ENCODE data around the gene FCHO1. TPM values are rescaled to one million over a fixed set of nuclear protein-coding genes. Genes with fewer than 3 reads are reported as not detected.

Gene FCHO1
- total and polyA plus RNA-seq, 4 experiments from 2014 or later = 6.5 to 113 (median 64.7) TPM

DNA sequence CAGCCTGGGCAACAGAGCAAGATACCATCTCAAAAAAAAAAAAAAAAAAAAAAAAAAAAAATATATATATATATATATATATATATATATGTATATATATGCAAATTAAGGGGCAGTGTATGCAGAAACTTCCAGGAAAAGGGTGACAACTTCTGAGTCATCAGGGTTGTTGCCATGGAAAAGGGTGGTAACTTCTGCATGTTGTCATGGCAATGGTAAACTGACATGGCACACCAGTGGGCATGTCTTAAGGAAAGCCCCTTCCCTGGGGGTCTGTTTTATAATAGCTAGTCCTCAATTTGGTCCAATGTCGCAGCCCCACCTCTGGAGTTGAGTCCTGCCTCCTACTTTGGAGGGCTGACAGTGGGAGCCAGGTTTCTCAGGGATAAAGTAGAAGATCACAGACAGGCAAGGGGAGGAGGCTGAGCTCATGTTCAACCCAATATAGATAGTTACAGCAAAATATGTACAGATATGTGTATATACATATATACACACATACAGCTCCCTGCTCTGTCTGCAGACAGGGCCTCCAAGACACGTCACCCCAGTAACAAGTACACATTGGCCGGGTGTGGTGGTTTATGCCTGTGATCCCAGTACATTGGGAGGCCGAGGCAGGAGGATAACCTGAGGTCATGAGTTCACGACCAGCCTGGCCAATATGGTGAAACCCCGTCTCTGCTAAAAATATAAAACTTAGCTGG, 7.2 kb upstream of the FCHO1 start:
- Mint-ChIP-seq H3K9me3 (peaks cover 0 to 3% (median 0%) of the 10 kb centered on the region in 8 donors), H3K36me3 (peaks cover 0 to 1% of the 10 kb centered on the region in 2 donors), H3K4me1 (peaks cover 10 to 27% (median 19%) of the 10 kb centered on the region in 4 donors), H3K27ac (peak overlapping the region in 6 of 7 donors; percentile 8 to 71 (median 36)), H3K27me3 (no peaks in the 10 kb centered on the region), H3K4me3 (no peak overlapping the region)
- CTCF ChIA-PET (ENCODE audit: partially characterized antibody) = interaction anchor here (1.3 kb wide), 1 partner anchor 116 kb away, joined by 4 read pairs; the partner anchor contains the start of gene RPL18A
- Histone ChIP-seq H3K36me3 (ENCODE audit: insufficient read depth, low read length) (no peaks in the 10 kb centered on the region), H3K27me3 (ENCODE audit: insufficient read depth, low read length) (no peaks in the 10 kb centered on the region), H3K9me3 (ENCODE audit: control insufficient read depth in 1 of 2, low read length in 2 of 2) (no peaks in the 10 kb centered on the region), H3K4me3 (ENCODE audit: low read length in 2 of 2) (no peak overlapping the region), H3K4me1 (ENCODE audit: insufficient read depth, low read length) (peaks cover 19% of the 10 kb centered on the region), H3K27ac (ENCODE audit: low read depth, low read length) (no peak overlapping the region)
- POLR2A ChIA-PET (ENCODE audit: partially characterized antibody) = interaction anchor here (1.8 kb wide), 1 partner anchor 25 kb away, joined by 9 read pairs; the partner anchor contains the start of gene MAP1S
- DNase-seq = peak in 3 of 5 donors; percentile 16 to 59 (median 20)
- intact Hi-C loops (cut with micrococcal nuclease) = loop anchor here (10.0 kb wide), 1 partner anchor 189 kb away; the partner anchor contains the start of gene COLGALT1

DNA sequence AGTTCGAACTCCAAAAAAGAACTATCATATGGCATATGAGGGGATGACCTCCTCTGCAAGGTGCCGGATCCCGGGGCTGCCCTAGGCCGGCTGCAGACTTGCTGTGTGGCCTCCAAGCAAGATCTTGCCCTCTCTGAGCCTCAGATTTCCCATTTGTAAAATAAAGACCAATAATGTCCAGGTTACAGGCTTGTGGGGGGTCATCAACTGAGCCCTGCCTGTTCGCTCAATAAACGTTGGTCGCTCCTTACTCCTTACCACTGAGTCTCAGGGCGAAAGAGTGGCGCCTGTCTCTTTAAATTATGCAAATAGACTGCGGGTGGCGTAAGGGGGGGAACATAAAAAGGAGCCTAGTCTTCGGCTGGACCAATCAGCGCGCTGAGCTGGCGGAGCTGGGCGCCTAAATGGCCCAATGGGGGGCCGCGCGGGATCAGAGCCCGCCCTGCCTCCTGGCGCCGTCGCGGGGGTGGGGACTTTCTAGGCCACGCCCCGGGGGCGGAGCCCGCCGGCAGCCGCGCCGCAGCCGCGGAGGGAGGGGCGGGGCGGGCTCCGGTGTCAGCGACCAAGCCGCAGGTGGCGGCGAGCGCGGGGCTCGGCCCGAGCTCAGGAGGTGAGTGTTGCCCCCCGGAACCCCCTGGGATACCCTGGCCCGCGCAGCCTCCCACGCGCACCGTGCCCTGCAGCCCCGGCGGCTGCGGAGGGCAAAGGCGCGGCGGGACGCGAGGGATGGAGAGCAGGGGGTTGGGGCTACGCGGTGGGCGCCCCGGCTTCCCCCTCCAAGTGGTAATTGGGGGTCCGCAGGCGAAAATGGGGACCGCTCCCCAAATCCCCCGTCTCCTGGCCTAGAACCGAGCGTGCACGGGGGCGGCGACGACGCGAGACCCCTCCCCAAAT, 3.8 kb upstream of the FCHO1 start:
- ChIA-PET POLR2A (ENCODE audit: partially characterized antibody) (interaction anchor here (0.5 to 8.1 kb wide), 8 partner anchors 9 to 841 kb away, joined by 3 to 78 read pairs (median 3); partner anchors contain the start of genes MAP1S and REX1BD), CTCF (ENCODE audit: partially characterized antibody) (interaction anchor here (0.5 to 3.4 kb wide), 5 partner anchors 27 to 456 kb away, joined by 3 to 11 read pairs (median 4); partner anchors contain the start of genes MAP1S, RAB3A and RPL18A)
- Histone ChIP-seq H3K36me3 (ENCODE audit: insufficient read depth, low read length) (no peaks in the 10 kb centered on the region), H3K4me1 (ENCODE audit: insufficient read depth, low read length) (peaks cover 44% of the 10 kb centered on the region), H3K27me3 (ENCODE audit: insufficient read depth, low read length) (no peaks in the 10 kb centered on the region), H3K27ac (ENCODE audit: low read depth, low read length) (peak overlapping the region; percentile 52), H3K4me3 (ENCODE audit: low read length in 2 of 2) (peak overlapping the region in 1 of 2 donors; percentile 59), H3K9me3 (ENCODE audit: control insufficient read depth in 1 of 2, low read length in 2 of 2) (no peaks in the 10 kb centered on the region)
- Mint-ChIP-seq H3K9me3 (no peaks in the 10 kb centered on the region), H3K4me3 (peak overlapping the region; percentile 73 to 96 (median 94)), H3K27ac (peak overlapping the region; percentile 31 to 90 (median 74)), H3K36me3 (peaks cover 0 to 10% of the 10 kb centered on the region in 2 donors), H3K27me3 (no peaks in the 10 kb centered on the region), H3K4me1 (peaks cover 28 to 56% (median 41%) of the 10 kb centered on the region in 4 donors)
- intact Hi-C loops (cut with micrococcal nuclease) = loop anchor here (1.0 to 10.0 kb wide), 2 partner anchors 28 to 193 kb away; partner anchors contain the start of genes COLGALT1 and MAP1S
- peak; percentile 94 to 96 (median 94) for DNase-seq

DNA sequence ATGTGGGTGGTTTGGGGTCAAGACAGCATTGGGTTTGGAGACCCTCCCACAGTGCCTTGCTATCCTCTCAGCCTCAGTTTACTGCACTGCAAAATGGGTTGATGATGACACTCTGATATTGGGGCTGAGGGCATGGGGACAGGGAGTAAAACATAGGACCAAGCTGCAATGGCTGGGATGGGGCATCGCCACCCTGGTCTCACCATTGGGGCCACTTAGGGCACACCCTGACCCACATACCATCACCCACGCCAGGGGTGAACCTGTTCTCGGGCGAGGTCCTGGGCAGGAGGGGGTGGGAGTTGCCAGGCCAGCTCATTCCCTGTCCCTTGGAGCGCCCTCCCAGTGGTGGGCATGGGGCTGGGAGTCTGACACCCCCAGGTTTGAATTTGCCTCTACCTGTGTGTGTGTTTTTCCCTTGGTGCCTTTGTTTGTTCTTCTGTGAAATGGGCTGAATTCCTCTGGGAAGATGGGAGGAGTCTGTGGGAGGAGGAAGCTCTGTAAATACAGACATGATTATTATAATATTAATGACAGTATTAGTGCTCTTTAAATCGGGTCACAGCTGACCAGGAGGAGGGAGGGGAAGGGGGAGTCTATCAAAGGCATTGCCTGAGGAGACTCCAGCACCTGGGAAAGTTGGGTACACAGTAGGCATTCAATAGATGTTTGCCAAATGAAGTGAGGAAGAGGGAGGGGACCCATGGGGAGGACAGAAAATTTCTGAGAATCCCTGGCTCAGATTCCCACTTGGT, 2.2 kb upstream of the FCHO1 start:
- POLR2A ChIA-PET (ENCODE audit: partially characterized antibody) = interaction anchor here (0.6 to 8.1 kb wide), 8 partner anchors 12 to 531 kb away, joined by 3 to 78 read pairs (median 3); partner anchors contain the start of gene MAP1S

DNA sequence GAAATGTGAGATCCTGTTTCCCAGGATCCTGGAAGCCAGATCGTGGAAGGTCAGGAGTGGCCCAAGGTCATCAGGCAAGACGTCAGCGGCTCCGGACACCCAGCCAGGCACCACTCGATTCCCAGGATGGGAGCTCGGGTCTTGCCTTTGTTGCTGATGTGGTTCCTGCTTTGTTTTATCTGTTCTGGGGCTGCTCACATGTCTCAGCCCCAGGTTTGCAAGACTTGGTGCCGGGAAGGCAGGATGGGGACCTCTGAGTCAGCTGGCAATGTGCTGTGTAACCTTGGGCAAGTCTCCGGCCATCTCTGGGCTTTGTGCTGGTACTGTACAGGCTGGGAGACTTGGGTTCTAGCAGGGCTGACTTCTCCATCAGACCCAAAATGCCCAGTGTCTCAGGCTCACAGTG, 1.4 kb upstream of the FCHO1 start:
- no peak for DNase-seq
- peak overlapping the region; percentile 49 to 98 (median 90) for H3K27ac Mint-ChIP-seq

More for the DNA sequence above, 2.2 kb upstream of the FCHO1 start:
- Mint-ChIP-seq H3K27me3 (no peaks in the 10 kb centered on the region), H3K36me3 (peaks cover 0 to 9% of the 10 kb centered on the region in 2 donors), H3K27ac (peak overlapping the region; percentile 49 to 98 (median 90)), H3K9me3 (no peaks in the 10 kb centered on the region), H3K4me1 (peaks cover 28 to 67% (median 48%) of the 10 kb centered on the region in 4 donors), H3K4me3 (peak overlapping the region; percentile 92 to 96 (median 95))
- Histone ChIP-seq H3K4me3 (ENCODE audit: low read length in 2 of 2) (peak overlapping the region; percentile 6 to 59), H3K27ac (ENCODE audit: low read depth, low read length) (peak overlapping the region; percentile 79), H3K27me3 (ENCODE audit: insufficient read depth, low read length) (no peaks in the 10 kb centered on the region), H3K36me3 (ENCODE audit: insufficient read depth, low read length) (peaks cover 2% of the 10 kb centered on the region), H3K4me1 (ENCODE audit: insufficient read depth, low read length) (peaks cover 60% of the 10 kb centered on the region), H3K9me3 (ENCODE audit: control insufficient read depth in 1 of 2, low read length in 2 of 2) (no peaks in the 10 kb centered on the region)
- DNase-seq = no peak
- CTCF ChIA-PET (ENCODE audit: partially characterized antibody) = interaction anchor here (1.1 to 3.4 kb wide), 3 partner anchors 47 to 184 kb away, joined by 3 to 11 read pairs (median 7); partner anchors contain the start of genes CCDC124 and RPL18A
- intact Hi-C loops (cut with micrococcal nuclease) = loop anchor here (10.0 kb wide), 1 partner anchor 194 kb away; the partner anchor contains the start of gene COLGALT1

DNA sequence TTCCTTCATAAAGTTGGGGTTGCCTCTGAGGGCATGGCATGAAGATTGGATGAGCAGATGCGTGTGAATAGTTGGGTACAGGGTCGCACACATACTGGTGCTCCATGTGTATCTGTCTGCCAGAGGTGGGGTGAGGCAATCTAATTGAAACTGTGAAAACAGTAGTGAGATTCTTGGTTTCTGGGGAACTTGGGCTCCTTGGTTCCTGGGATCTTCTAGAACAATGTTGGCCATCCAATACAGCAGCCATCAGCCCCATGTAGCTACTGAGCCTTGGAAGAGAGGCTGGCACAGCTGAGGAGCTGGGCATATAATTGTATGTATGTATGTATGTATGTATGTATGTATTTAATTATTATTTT, 616 bp downstream of the FCHO1 start:
- Histone ChIP-seq H3K4me3 (ENCODE audit: low read length in 2 of 2) (peak overlapping the region; percentile 65 to 91), H3K27me3 (ENCODE audit: insufficient read depth, low read length) (no peaks in the 10 kb centered on the region), H3K36me3 (ENCODE audit: insufficient read depth, low read length) (peaks cover 14% of the 10 kb centered on the region), H3K4me1 (ENCODE audit: insufficient read depth, low read length) (peaks cover 81% of the 10 kb centered on the region), H3K9me3 (ENCODE audit: control insufficient read depth in 1 of 2, low read length in 2 of 2) (no peaks in the 10 kb centered on the region), H3K27ac (ENCODE audit: low read depth, low read length) (peak overlapping the region; percentile 79)
- Mint-ChIP-seq H3K27ac (peak overlapping the region; percentile 84 to 98 (median 96)), H3K4me1 (peaks cover 30 to 82% (median 57%) of the 10 kb centered on the region in 4 donors), H3K27me3 (no peaks in the 10 kb centered on the region), H3K4me3 (peak overlapping the region; percentile 92 to 96 (median 95)), H3K9me3 (no peaks in the 10 kb centered on the region), H3K36me3 (peaks cover 15 to 24% of the 10 kb centered on the region in 2 donors)
- CTCF ChIA-PET (ENCODE audit: partially characterized antibody) = interaction anchor here (1.1 to 3.6 kb wide), 5 partner anchors 15 to 103 kb away, joined by 4 to 12 read pairs (median 10); no protein-coding TSS in a partner anchor
- POLR2A ChIA-PET (ENCODE audit: partially characterized antibody) = interaction anchor here (1.1 to 8.1 kb wide), 11 partner anchors 9 to 181 kb away, joined by 4 to 78 read pairs (median 10); partner anchors contain the start of genes CCDC124, JAK3, MAP1S and RPL18A
- intact Hi-C loops (cut with micrococcal nuclease) = loop anchor here (1.0 kb wide), 1 partner anchor 107 kb away; the partner anchor contains the start of gene RPL18A
- DNase-seq = no peak

More for the DNA sequence above, 1.4 kb upstream of the FCHO1 start:
- peak overlapping the region; percentile 92 to 96 (median 95) for H3K4me3 Mint-ChIP-seq
- Histone ChIP-seq H3K4me3 (ENCODE audit: low read length in 2 of 2) (peak overlapping the region in 1 of 2 donors; percentile 65), H3K4me1 (ENCODE audit: insufficient read depth, low read length) (peaks cover 69% of the 10 kb centered on the region), H3K9me3 (ENCODE audit: control insufficient read depth in 1 of 2, low read length in 2 of 2) (no peaks in the 10 kb centered on the region), H3K27me3 (ENCODE audit: insufficient read depth, low read length) (no peaks in the 10 kb centered on the region), H3K36me3 (ENCODE audit: insufficient read depth, low read length) (peaks cover 11% of the 10 kb centered on the region), H3K27ac (ENCODE audit: low read depth, low read length) (peak overlapping the region; percentile 79)
- POLR2A ChIA-PET (ENCODE audit: partially characterized antibody) = interaction anchor here (0.7 to 8.1 kb wide), 6 partner anchors 13 to 531 kb away, joined by 3 to 78 read pairs (median 4); partner anchors contain the start of gene MAP1S
- peaks cover 29 to 74% (median 52%) of the 10 kb centered on the region in 4 donors for H3K4me1 Mint-ChIP-seq
- no peaks in the 10 kb centered on the region for H3K9me3 Mint-ChIP-seq
- no peaks in the 10 kb centered on the region for H3K27me3 Mint-ChIP-seq
- CTCF ChIA-PET (ENCODE audit: partially characterized antibody) = interaction anchor here (1.6 to 3.6 kb wide), 3 partner anchors 46 to 196 kb away, joined by 4 to 11 read pairs (median 7); no protein-coding TSS in a partner anchor
- intact Hi-C loops (cut with micrococcal nuclease) = loop anchor here (10.0 kb wide), 1 partner anchor 195 kb away; the partner anchor contains the start of gene COLGALT1
- peaks cover 4 to 13% of the 10 kb centered on the region in 2 donors for H3K36me3 Mint-ChIP-seq
